Globus pallidus (tissue), 1 donor: ENCODE data around the gene OR8J1.
"Not testable (repeated sequence)": the region's sequence is repeated elsewhere in the genome, so short reads cannot be mapped to it uniquely, and the experiment has no call there.

Source experiments
- DNase-seq: peaks from one replicate; pipeline ENCODE4 v3.0.0-alpha.2; 2015; ENCODE audit warnings: low spot score

OR8J1 gene

GRCh38 chr11:56353991-56354390, at the start of gene OR8J1:
Gene OR8J1 (plus strand): TSS chr11:56354291. CDS start chr11:56360247, 5,956 bp downstream.
- DNase-seq: no peak

GRCh38 chr11:56307836-56308235, 46.3 kb upstream of the OR8J1 start:
- no peak for DNase-seq

GRCh38 chr11:56314844-56315243, 39.2 kb upstream of the OR8J1 start, which contains the start of gene OR8K3:
Gene OR8K3 (plus strand): TSS chr11:56315144. CDS start chr11:56318307, 3,163 bp downstream.
- DNase-seq: no peak

- DNase-seq: no peak
Observed at GRCh38 chr11:56331861-56332491, 22.1 kb upstream of the OR8J1 start.

GRCh38 chr11:56333156-56333555, 20.9 kb upstream of the OR8J1 start:
- DNase-seq: peak; percentile 8

GRCh38 chr11:56340289-56340688, 13.8 kb upstream of the OR8J1 start:
- DNase-seq: no peak

- DNase-seq: no peak
Observed at GRCh38 chr11:56345739-56346138, 8.4 kb upstream of the OR8J1 start, which contains the start of gene OR8K1. Gene OR8K1 (plus strand): TSS chr11:56346039. CDS start chr11:56346039, 0 bp downstream.

- DNase-seq: no peak
Observed at GRCh38 chr11:56375324-56375723, 21.2 kb downstream of the OR8J1 start, which contains the start of gene OR8U1. Gene OR8U1 (plus strand): TSS chr11:56375624. CDS start chr11:56375624, 0 bp downstream.

- no peak for DNase-seq
Observed at GRCh38 chr11:56380120-56380519, 26.0 kb downstream of the OR8J1 start.

- DNase-seq: no peak
Observed at GRCh38 chr11:56394381-56394780, 40.3 kb downstream of the OR8J1 start.

- no peak for DNase-seq
Observed at GRCh38 chr11:56396047-56396446, 42.0 kb downstream of the OR8J1 start.

- not testable (repeated sequence) for DNase-seq
Observed at GRCh38 chr11:56401858-56402461, 47.9 kb downstream of the OR8J1 start.

- DNase-seq: no peak
Observed at GRCh38 chr11:56404393-56404792, 50.3 kb downstream of the OR8J1 start.

- DNase-seq: no peak
Observed at GRCh38 chr11:56410801-56411200, 56.7 kb downstream of the OR8J1 start.
